ENCODE measurements around the gene SYCP2L. TPM values are rescaled to one million over a fixed set of nuclear protein-coding genes. Genes with fewer than 3 reads are reported as not detected.

The SYCP2L gene
- total and polyA plus RNA-seq, 4 donors: 0.49 to 5.3 (median 0.69) TPM

- no peak for DNase-seq
- Histone ChIP-seq H3K9ac (ENCODE audit: insufficient read depth in 1 of 2, low read length in 2 of 2) (no peak overlapping the region), H3K27me3 (ENCODE audit: control insufficient read depth in 3 of 3, insufficient read depth in 3 of 3, low read length in 2 of 3) (peaks cover 0 to 30% (median 27%) of the 10 kb centered on the region in 3 donors), H3K4me3 (no peak overlapping the region), H3K27ac (ENCODE audit: low read depth in 1 of 2, low read length in 1 of 2) (no peak overlapping the region), H3K9me3 (ENCODE audit: control insufficient read depth in 4 of 4, insufficient read depth in 3 of 4, low read length in 3 of 4) (no peaks in the 10 kb centered on the region), H3K36me3 (ENCODE audit: control insufficient read depth in 4 of 4, insufficient read depth in 4 of 4, low read length in 4 of 4) (no peaks in the 10 kb centered on the region), H3K4me1 (ENCODE audit: control insufficient read depth in 5 of 5, insufficient read depth in 5 of 5, low read length in 5 of 5) (peaks cover 0 to 5% (median 0%) of the 10 kb centered on the region in 5 donors)
- TF ChIP-seq CTCF (IDR thresholded peaks at IDR 0.05; ENCODE audit: control extremely low read depth, extremely low read depth): no peak
- WGBS, 2 donors: 96 to 100% methylated on average over 1 of the region's 1 CpG
- ATAC-seq (ENCODE audit: insufficient read depth, low FRiP score): no peak
Measured at GRCh38 chr6:10890151-10890550, 3.3 kb downstream of the SYCP2L start.

- TF ChIP-seq CTCF (IDR thresholded peaks at IDR 0.05; ENCODE audit: control extremely low read depth, extremely low read depth): no peak
- Histone ChIP-seq H3K9me3 (ENCODE audit: control insufficient read depth in 4 of 4, insufficient read depth in 3 of 4, low read length in 3 of 4) (no peaks in the 10 kb centered on the region), H3K27ac (ENCODE audit: low read depth in 1 of 2, low read length in 1 of 2) (no peak overlapping the region), H3K36me3 (ENCODE audit: control insufficient read depth in 4 of 4, insufficient read depth in 4 of 4, low read length in 4 of 4) (no peaks in the 10 kb centered on the region), H3K9ac (ENCODE audit: insufficient read depth in 1 of 2, low read length in 2 of 2) (no peak overlapping the region), H3K4me1 (ENCODE audit: control insufficient read depth in 5 of 5, insufficient read depth in 5 of 5, low read length in 5 of 5) (peaks cover 0 to 3% (median 0%) of the 10 kb centered on the region in 5 donors), H3K4me3 (no peak overlapping the region), H3K27me3 (ENCODE audit: control insufficient read depth in 3 of 3, insufficient read depth in 3 of 3, low read length in 2 of 3) (peaks cover 0 to 16% (median 11%) of the 10 kb centered on the region in 3 donors)
- WGBS, 2 donors: 89 to 94% methylated on average over 5 of the region's 5 CpGs
- ATAC-seq (ENCODE audit: insufficient read depth, low FRiP score) (no peak), DNase-seq (no peak)
Measured at GRCh38 chr6:10891960-10892359, 5.1 kb downstream of the SYCP2L start.

- no peak for TF ChIP-seq CTCF (IDR thresholded peaks at IDR 0.05; ENCODE audit: control extremely low read depth, extremely low read depth)
- no peak for ATAC-seq (ENCODE audit: insufficient read depth, low FRiP score)
- H3K27ac ChIP-seq (ENCODE audit: low read depth in 1 of 2, low read length in 1 of 2): no peak overlapping the region
Measured at GRCh38 chr6:10894958-10895357, 8.1 kb downstream of the SYCP2L start.

GRCh38 chr6:10896691-10897090, 9.8 kb downstream of the SYCP2L start:
- DNase-seq (no peak), ATAC-seq (ENCODE audit: insufficient read depth, low FRiP score) (no peak)
- Histone ChIP-seq H3K4me3 (no peak overlapping the region), H3K27me3 (ENCODE audit: control insufficient read depth in 3 of 3, insufficient read depth in 3 of 3, low read length in 2 of 3) (no peaks in the 10 kb centered on the region), H3K4me1 (ENCODE audit: control insufficient read depth in 5 of 5, insufficient read depth in 5 of 5, low read length in 5 of 5) (no peaks in the 10 kb centered on the region), H3K27ac (ENCODE audit: low read depth in 1 of 2, low read length in 1 of 2) (no peak overlapping the region), H3K9ac (ENCODE audit: insufficient read depth in 1 of 2, low read length in 2 of 2) (no peak overlapping the region), H3K36me3 (ENCODE audit: control insufficient read depth in 4 of 4, insufficient read depth in 4 of 4, low read length in 4 of 4) (no peaks in the 10 kb centered on the region), H3K9me3 (ENCODE audit: control insufficient read depth in 4 of 4, insufficient read depth in 3 of 4, low read length in 3 of 4) (peaks cover 0 to 2% (median 0%) of the 10 kb centered on the region in 4 donors)
- WGBS, 2 donors: 80 to 83% methylated on average over 3 of the region's 3 CpGs
- TF ChIP-seq CTCF (IDR thresholded peaks at IDR 0.05; ENCODE audit: control extremely low read depth, extremely low read depth): no peak

More at GRCh38 chr6:10894958-10895357, 8.1 kb downstream of the SYCP2L start:
- Histone ChIP-seq H3K4me3 (no peak overlapping the region), H3K4me1 (ENCODE audit: control insufficient read depth in 5 of 5, insufficient read depth in 5 of 5, low read length in 5 of 5) (no peaks in the 10 kb centered on the region), H3K27me3 (ENCODE audit: control insufficient read depth in 3 of 3, insufficient read depth in 3 of 3, low read length in 2 of 3) (no peaks in the 10 kb centered on the region), H3K9ac (ENCODE audit: insufficient read depth in 1 of 2, low read length in 2 of 2) (no peak overlapping the region), H3K9me3 (ENCODE audit: control insufficient read depth in 4 of 4, insufficient read depth in 3 of 4, low read length in 3 of 4) (no peaks in the 10 kb centered on the region), H3K36me3 (ENCODE audit: control insufficient read depth in 4 of 4, insufficient read depth in 4 of 4, low read length in 4 of 4) (no peaks in the 10 kb centered on the region)
- 32% methylated on average over 6 of the region's 6 CpGs for WGBS, 2 donors
- DNase-seq: no peak
